Astrocyte (in vitro differentiated cells and primary cell): Measurements from ENCODE around the gene CRTAP.

ENCODE experiments used
- CTCF ChIP-seq: IDR thresholded peaks from 2 replicates; pipeline ENCODE4 v1.5.1; 2011; ENCODE audit warnings: low read depth, mild to moderate bottlenecking, inconsistent platforms, low read length, moderate library complexity; ENCODE audit not compliant: insufficient read depth
- EZH2 ChIP-seq: IDR thresholded peaks from 2 replicates; pipeline ENCODE4 v1.6.1; 2012; ENCODE audit warnings: mild to moderate bottlenecking, low read length, inconsistent platforms; ENCODE audit not compliant: insufficient read depth

- TF ChIP-seq CTCF (no peak), EZH2 (no peak)
Observed at GRCh38 chr3:33186524-33187367, 72.9 kb downstream of the CRTAP start.
